ENCODE measurements around the gene PHLDA1.

GRCh38 chr12:76026643-76027063 is 4.9 kb downstream of the PHLDA1 start:
- TF ChIP-seq CTCF (IDR thresholded peaks at IDR 0.05): no peak
- no peak for TF ChIP-seq NFIC (IDR thresholded peaks at IDR 0.05; ENCODE audit: borderline replicate concordance)
- no peak for TF ChIP-seq MAX (IDR thresholded peaks at IDR 0.05; ENCODE audit: low read depth)
- peak; percentile 8; the same call in 1 of the 2 replicates for TF ChIP-seq POLR2AphosphoS5 (IDR thresholded peaks at IDR 0.05; ENCODE audit: low read depth, low read length)
- no peak for TF ChIP-seq ZBTB33 (IDR thresholded peaks at IDR 0.05; ENCODE audit: borderline replicate concordance, low read depth)
- no peak for TF ChIP-seq ELF1 (IDR thresholded peaks at IDR 0.05)
- no peak for TF ChIP-seq SMC3 (IDR thresholded peaks at IDR 0.05; ENCODE audit: low read depth, low read length)
- TF ChIP-seq RXRA (IDR thresholded peaks at IDR 0.05; ENCODE audit: borderline replicate concordance, low read depth): no peak
- TF ChIP-seq RCOR1 (IDR thresholded peaks at IDR 0.05; ENCODE audit: low read length): no peak
- TF ChIP-seq FOSL2 (IDR thresholded peaks at IDR 0.05; ENCODE audit: borderline replicate concordance, low read depth): no peak
- no peak for TF ChIP-seq REST (IDR thresholded peaks at IDR 0.05; ENCODE audit: low read depth, low read length)
- no peak for TF ChIP-seq RAD21 (IDR thresholded peaks at IDR 0.05; ENCODE audit: low read length)
- no peak for TF ChIP-seq TAF1 (IDR thresholded peaks at IDR 0.05; ENCODE audit: borderline replicate concordance, low read depth, low read length)

Data from SK-N-SH (cell line).